PC-9 (cell line): ENCODE measurements around the gene HTR3A. TPM values are rescaled to one million over a fixed set of nuclear protein-coding genes. Genes with fewer than 3 reads are reported as not detected.

Experiments
- BruUV-seq: library from RNA; stranded (reverse); fragments of 400-500 nt; replicated peaks from 2 replicates; lab custom pipeline; 2021; lab: Mats Ljungman, UMichigan
- CTCF ChIA-PET: fragments of 300-600 bp; sonication (Branson Sonifier 250); formaldehyde crosslinking; loops from one replicate; lab custom pipeline; 2022; ENCODE audit warnings: antibody characterized with exemption; lab: Charles Lee
- POLR2A ChIA-PET: fragments of 300-600 bp; sonication (Branson Sonifier 250); formaldehyde crosslinking; loops from one replicate; lab custom pipeline; 2022; ENCODE audit warnings: antibody characterized with exemption; ENCODE audit not compliant: unreplicated experiment; lab: Charles Lee
- DNase-seq, 2 experiments: peaks; one replicate each; pipeline versions ENCODE4 v3.0.0 to v3.0.0-alpha.2; 2015 to 2022; ENCODE audit warnings: mixed read lengths in 1 of 2
- H2AFZ ChIP-seq: fragments of 200-600 bp; sonication (generic); 2 replicates; pipeline ENCODE4 v1.8.1; 2017; ENCODE audit warnings: antibody characterized with exemption
- H3F3A ChIP-seq: fragments of 200-600 bp; sonication (generic); 2 replicates; pipeline ENCODE4 v1.8.1; 2017; ENCODE audit warnings: antibody characterized with exemption, mild to moderate bottlenecking, low read depth; ENCODE audit not compliant: insufficient read depth
- H3K27ac ChIP-seq: fragments of 200-600 bp; sonication (generic); 2 replicates; pipeline ENCODE4 v1.6.1; 2016; ENCODE audit warnings: mixed run types
- H3K27me3 ChIP-seq: fragments of 200-600 bp; sonication (generic); 2 replicates; pipeline ENCODE4 v1.6.1; 2016; ENCODE audit warnings: low read depth, mixed run types; ENCODE audit not compliant: insufficient read depth
- H3K36me3 ChIP-seq: fragments of 200-600 bp; sonication (generic); 2 replicates; pipeline ENCODE4 v1.6.1; 2016; ENCODE audit warnings: low read depth, mixed run types
- H3K4me1 ChIP-seq: fragments of 200-600 bp; sonication (generic); replicated peaks from 2 replicates; pipeline ENCODE4 v1.6.1; 2016; ENCODE audit warnings: mixed run types; ENCODE audit not compliant: insufficient read depth
- H3K4me2 ChIP-seq: fragments of 200-600 bp; sonication (generic); 2 replicates; pipeline ENCODE4 v1.6.1; 2017; ENCODE audit warnings: mixed run types
- H3K4me3 ChIP-seq: fragments of 200-600 bp; sonication (generic); 2 replicates; pipeline ENCODE4 v1.6.1; 2016; ENCODE audit warnings: mixed run types
- H3K79me2 ChIP-seq: fragments of 200-600 bp; sonication (generic); 2 replicates; pipeline ENCODE4 v1.6.1; 2017; ENCODE audit warnings: low read depth, mixed run types
- H3K9me2 ChIP-seq: fragments of 200-600 bp; sonication (generic); 2 replicates; pipeline ENCODE4 v1.8.1; 2017; ENCODE audit warnings: mild to moderate bottlenecking; ENCODE audit not compliant: insufficient read depth
- H3K9me3 ChIP-seq: fragments of 200-600 bp; sonication (generic); 2 replicates; pipeline ENCODE4 v1.8.1; 2016; ENCODE audit warnings: low read depth; ENCODE audit not compliant: insufficient read depth
- H4K20me1 ChIP-seq: fragments of 200-600 bp; sonication (generic); 2 replicates; pipeline ENCODE4 v1.8.1; 2017; ENCODE audit not compliant: insufficient read depth
- EZH2 ChIP-seq: fragments of 200-600 bp; sonication (generic); IDR thresholded peaks from 2 replicates; pipeline ENCODE4 v1.8.0; 2017; ENCODE audit warnings: antibody characterized with exemption, low read depth
- intact Hi-C: fragments of 100-400 bp; cut with micrococcal nuclease; formaldehyde crosslinking; loops from one replicate; pipeline ENCODE4 v1.10.0; 2022; ENCODE audit not compliant: unreplicated experiment
- total RNA-seq: library from RNA; stranded (reverse); gene quantifications from 2 replicates; pipeline ENCODE4 v1.2.3, GENCODE V29; 2021
- TF ChIP-seq, protein P1 (sequence below): fragments of 200-600 bp; sonication (generic); conservative IDR thresholded peaks from 2 replicates; pipeline ENCODE4 v1.6.1; 2017; ENCODE audit warnings: mixed run types, antibody characterized with exemption, mild to moderate bottlenecking, moderate library complexity

HTR3A gene
- total RNA-seq, 1 experiment from 2014 or later: not detected

DNA sequence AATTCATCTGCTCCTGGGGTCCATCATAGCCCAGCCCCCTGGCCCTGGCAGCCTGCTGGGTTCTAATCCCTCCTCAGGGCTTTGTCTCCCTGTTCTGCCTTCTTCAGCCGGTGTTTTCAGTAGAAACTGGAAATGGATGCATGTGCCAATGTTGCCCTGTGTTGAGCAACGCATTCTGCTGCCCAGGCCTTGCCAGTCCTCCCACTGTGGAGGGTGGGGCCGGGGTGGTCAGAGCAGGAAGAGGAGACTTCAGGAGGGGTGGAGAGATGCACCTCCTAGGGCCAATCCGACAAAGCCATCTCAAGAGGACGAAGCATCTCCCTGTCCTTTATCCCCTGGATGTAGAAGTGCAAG is 57.0 kb downstream of the HTR3A start:
- Histone ChIP-seq H3K27me3 (peaks cover 86% of the 10 kb centered on the region), H3K4me2 (no peak overlapping the region), H3F3A (no peaks in the 10 kb centered on the region), H4K20me1 (no peaks in the 10 kb centered on the region), H3K9me2 (no peaks in the 10 kb centered on the region), H3K36me3 (no peaks in the 10 kb centered on the region), H2AFZ (no peak overlapping the region), H3K4me1 (no peaks in the 10 kb centered on the region), H3K4me3 (no peak overlapping the region), H3K27ac (no peak overlapping the region), H3K79me2 (no peaks in the 10 kb centered on the region), H3K9me3 (no peaks in the 10 kb centered on the region)
- CTCF ChIA-PET: no interaction called here
- intact Hi-C loops: no loop called here
- BruUV-seq: no TSS peak
- POLR2A ChIA-PET: no interaction called here
- no peak for DNase-seq
- TF ChIP-seq EZH2: no peak
- TF ChIP-seq, protein P1, sequence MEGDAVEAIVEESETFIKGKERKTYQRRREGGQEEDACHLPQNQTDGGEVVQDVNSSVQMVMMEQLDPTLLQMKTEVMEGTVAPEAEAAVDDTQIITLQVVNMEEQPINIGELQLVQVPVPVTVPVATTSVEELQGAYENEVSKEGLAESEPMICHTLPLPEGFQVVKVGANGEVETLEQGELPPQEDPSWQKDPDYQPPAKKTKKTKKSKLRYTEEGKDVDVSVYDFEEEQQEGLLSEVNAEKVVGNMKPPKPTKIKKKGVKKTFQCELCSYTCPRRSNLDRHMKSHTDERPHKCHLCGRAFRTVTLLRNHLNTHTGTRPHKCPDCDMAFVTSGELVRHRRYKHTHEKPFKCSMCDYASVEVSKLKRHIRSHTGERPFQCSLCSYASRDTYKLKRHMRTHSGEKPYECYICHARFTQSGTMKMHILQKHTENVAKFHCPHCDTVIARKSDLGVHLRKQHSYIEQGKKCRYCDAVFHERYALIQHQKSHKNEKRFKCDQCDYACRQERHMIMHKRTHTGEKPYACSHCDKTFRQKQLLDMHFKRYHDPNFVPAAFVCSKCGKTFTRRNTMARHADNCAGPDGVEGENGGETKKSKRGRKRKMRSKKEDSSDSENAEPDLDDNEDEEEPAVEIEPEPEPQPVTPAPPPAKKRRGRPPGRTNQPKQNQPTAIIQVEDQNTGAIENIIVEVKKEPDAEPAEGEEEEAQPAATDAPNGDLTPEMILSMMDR: no peak

DNA sequence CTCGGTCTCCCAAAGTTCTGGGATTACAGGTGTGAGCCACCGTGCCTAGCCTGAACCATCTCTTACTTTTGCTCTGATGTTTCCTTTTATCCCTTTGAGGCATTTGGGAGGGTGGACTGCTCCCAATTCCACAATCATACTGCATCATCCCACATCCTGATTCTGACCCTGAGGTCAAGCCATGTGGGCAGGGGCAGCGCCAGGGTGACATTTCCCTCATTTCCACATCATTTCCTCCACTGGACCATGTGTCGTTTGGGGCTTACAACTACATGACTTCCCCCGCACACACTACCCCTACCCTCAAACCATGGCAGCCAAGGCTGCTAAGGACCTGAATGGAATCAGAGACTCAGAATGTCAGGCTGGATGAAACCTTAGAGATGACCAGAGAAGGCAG is 58.2 kb downstream of the HTR3A start:
- no peaks in the 10 kb centered on the region for H3K4me1 ChIP-seq
- CTCF ChIA-PET: no interaction called here

DNA sequence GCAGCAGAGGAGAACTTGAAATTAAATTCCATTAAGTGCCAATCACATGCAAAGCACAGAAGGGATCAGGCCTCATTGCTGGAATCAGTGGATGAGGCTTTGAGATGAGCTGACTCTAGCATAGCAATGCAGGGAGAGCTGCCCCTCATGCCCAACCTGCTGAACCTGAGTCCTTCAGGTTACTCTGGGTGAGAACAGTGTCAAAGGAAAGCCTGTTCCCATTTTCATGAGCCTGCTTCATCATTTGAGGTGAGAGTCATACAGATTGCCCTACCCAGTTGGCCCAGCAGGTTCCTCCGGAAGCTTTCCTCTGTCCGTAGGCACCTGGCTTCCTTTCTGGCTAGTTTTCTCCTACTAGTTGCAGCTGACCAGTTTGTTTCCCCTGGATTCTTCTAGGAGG is 58.7 kb downstream of the HTR3A start:
- Histone ChIP-seq H3K79me2 (no peaks in the 10 kb centered on the region), H3K27me3 (peaks cover 79% of the 10 kb centered on the region), H4K20me1 (no peaks in the 10 kb centered on the region), H3K9me3 (no peaks in the 10 kb centered on the region), H3K4me3 (no peak overlapping the region), H3K9me2 (no peaks in the 10 kb centered on the region), H3F3A (no peaks in the 10 kb centered on the region), H3K4me2 (no peak overlapping the region), H3K36me3 (no peaks in the 10 kb centered on the region), H3K4me1 (no peaks in the 10 kb centered on the region), H2AFZ (no peak overlapping the region), H3K27ac (no peak overlapping the region)
- intact Hi-C loops: no loop called here
- ChIA-PET POLR2A (no interaction called here), CTCF (no interaction called here)
- DNase-seq: no peak
- TF ChIP-seq EZH2: no peak
- TF ChIP-seq, protein P1: no peak
- BruUV-seq: no TSS peak

More for the DNA sequence above, 58.2 kb downstream of the HTR3A start:
- Histone ChIP-seq H3K9me2 (no peaks in the 10 kb centered on the region), H3K79me2 (no peaks in the 10 kb centered on the region), H3K27ac (no peak overlapping the region), H3K27me3 (peaks cover 84% of the 10 kb centered on the region), H3F3A (no peaks in the 10 kb centered on the region), H3K4me2 (no peak overlapping the region), H4K20me1 (no peaks in the 10 kb centered on the region), H3K4me3 (no peak overlapping the region), H3K9me3 (no peaks in the 10 kb centered on the region), H3K36me3 (no peaks in the 10 kb centered on the region), H2AFZ (no peak overlapping the region)
- no TSS peak for BruUV-seq
- DNase-seq: no peak
- intact Hi-C loops: no loop called here
- TF ChIP-seq, protein P1: no peak
- TF ChIP-seq EZH2: no peak
- POLR2A ChIA-PET: no interaction called here
